CD4-positive, alpha-beta T cell treated with Interleukin-15 for 1 hour (primary cell): Measurements from ENCODE around the gene USP49.
"Not testable (repeated sequence)": the region's sequence is repeated elsewhere in the genome, so short reads cannot be mapped to it uniquely, and the experiment has no call there.

Experiments used
- DNase-seq: peaks from one replicate; pipeline ENCODE4 v3.0.0-alpha.2; 2020

USP49 gene

DNA sequence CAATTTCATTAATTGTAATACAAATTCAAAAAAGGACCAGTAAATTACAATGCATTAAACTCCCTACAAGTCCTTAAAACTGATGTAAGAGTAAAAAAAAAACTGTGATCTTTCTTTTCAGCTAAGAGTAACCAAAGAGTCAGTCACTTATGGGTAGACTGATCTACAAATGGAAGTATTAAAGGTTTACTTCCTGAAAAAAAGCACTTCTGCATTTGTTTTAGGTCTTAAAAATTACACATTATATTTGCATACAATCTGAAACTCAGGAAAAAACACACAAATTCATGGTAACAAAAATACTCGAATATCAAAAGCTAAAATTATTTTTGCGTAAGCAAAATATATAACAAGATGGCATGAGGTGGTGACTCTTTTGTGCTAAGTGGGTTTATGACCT lies 23.5 kb downstream of the USP49 start:
- no peak for DNase-seq

DNA sequence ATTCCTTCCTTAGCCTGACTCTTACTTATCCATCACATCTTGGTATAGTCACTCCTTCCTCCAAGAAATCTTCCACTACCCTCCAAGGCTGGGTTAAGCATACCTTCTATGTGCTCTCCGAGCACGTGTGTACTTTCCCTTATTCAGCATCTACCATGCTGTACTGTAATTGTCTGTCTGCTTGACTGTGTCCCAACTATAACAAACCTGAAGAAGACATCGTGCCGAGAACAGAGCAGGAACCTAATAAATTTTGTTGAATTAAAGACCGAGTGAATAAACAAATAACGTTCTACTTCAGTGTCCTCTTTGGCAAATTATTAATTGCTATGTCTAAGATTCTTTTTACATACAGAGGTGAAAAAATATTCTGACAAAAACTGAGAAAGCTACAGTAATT lies 35.8 kb downstream of the USP49 start:
- no peak for DNase-seq

DNA sequence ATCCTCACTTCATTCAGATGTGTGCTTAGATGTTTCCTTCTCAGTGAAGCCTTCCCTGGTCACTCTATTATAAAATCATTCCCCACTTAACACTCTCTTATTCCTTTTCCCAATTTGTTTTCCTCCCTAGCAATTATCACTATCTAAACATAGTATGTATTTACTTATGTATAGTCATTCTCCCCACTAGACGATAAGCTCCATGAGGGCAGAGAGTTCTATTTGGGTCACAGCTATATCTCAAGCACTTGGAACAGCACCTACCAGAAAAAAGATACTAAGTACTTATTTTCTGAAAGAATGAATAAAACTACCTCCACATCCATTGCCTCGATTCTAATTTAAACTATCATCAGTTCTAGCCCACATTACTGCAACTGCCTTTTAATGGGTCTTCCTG lies 36.5 kb downstream of the USP49 start:
- DNase-seq, result no peak

DNA sequence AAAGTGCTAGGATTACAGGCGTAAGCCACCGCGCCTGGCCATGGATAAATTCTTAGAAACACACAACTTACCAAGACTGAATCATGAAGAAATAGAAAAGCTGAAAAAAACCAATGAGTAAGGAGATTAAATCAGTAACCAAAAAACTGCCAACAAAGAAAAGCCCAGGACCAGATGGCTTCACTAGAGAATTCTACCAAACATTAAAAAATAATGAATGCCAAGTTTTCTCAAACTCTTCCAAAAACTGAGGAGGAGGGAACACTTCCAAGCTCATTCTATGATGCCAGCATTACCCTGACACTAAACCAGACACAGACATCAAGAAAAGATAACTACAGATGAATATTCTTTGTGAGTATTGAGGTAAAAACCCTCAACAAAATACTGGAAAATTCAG lies 44.3 kb downstream of the USP49 start:
- no peak for DNase-seq

DNA sequence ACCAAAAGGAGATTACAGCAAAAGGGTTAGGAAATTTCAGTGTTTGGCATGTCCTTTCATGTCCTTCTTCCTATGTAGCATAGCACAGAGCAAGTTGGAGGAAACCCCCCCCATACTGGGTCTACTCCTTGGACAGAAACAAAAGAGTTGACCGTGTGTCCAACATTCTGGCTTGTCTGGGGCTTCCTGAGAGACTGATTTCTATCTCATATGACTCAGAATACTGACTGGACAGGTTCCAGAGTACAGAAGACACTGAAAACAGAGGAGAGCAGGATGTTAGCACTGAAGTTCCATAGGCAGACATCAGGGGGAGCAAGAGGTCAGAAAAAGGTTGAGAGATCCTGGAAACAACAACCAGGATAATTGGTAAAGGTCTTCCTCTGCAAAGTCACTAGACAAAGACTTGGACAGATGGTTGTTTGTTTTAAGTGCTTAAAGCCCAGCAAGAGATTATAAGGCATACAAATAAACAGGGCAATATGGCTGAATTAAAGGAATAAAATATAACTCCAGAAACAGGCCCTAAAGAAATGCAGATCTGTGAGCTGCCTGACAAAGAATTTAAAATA lies 48.4 kb downstream of the USP49 start:
- DNase-seq, result peak; percentile 18

DNA sequence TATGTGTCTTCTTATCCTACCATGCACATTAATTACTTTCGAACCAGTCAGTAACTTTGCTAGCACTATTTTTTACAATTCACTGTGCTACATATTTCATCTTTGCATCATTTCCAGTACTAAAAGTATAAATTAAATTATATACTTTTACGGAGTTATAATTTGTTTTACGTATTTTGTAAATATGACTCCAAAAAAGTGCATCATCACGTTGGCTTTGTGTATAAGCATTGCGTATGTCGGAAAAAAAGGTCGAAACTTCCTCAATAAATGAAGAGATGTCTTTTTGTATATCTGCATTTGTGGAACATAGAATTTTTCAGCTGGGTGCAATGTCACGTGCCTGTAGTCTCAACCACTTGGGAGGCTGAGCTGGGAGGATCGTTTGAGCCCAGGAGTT lies 52.0 kb downstream of the USP49 start:
- DNase-seq, result no peak

DNA sequence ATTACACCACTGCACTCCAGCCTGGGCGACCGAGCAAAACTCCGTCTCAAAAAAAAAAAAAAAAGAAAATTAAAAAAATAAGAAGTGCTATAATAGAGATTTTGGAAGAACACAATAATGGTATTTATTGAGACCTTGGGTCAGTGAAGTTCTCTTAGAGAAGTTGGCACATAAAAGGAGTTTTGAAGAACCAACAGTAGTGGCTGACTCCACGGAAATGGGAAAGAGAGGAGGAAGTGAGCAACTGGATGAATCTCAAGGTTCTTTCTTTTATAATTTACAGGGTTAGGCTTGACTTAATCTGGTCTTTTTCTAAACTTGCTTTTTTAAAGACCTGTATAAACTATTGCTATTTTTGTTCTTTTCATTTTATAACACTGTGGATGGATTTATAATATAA lies 54.8 kb downstream of the USP49 start:
- DNase-seq, result no peak

DNA sequence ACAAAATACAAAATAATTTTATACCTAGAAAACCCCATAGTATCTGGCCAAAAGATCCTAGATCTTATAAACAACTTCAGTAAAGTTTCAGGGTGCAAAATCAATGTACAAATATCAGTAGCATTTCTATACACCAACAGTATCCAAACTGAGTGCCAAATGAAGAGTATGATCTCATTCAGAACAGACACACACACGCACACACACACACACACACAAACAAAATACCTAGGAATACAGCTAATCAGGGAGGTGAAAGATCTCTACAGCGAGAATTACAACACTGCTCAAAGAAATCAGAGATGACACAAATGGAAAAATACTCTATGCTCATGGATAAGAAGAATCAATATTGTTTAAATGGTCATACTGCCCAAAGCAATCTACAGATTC lies 58.5 kb downstream of the USP49 start:
- DNase-seq, result no peak

DNA sequence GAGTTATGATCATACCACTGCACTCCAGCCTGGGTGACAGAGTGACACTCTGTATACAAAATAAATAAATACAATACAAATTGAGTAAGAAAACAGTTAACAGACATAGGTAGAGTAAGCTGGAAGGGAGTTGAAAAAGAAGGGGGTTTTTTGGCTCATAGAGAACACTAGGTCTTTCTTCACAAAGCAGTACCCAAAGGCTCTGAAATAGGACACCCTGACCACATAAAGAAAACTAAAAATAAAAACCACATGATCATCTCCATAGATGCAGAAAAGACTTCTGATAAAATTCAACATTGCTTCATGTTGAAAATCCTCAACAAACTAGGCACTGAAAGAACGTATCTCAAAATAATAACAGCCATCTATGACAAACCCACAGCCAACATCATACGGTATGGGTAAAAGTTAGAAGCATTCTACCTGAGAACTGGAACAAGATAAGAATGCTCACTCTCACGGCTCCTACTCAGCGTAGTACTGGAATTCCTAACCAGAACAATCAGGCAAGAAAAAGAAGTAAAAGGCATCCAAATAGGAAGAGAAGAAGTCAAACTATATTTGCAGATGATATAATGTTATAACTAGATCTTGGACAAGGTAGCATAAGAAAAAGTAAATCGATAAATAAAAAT lies 59.0 kb downstream of the USP49 start:
- DNase-seq, result no peak

DNA sequence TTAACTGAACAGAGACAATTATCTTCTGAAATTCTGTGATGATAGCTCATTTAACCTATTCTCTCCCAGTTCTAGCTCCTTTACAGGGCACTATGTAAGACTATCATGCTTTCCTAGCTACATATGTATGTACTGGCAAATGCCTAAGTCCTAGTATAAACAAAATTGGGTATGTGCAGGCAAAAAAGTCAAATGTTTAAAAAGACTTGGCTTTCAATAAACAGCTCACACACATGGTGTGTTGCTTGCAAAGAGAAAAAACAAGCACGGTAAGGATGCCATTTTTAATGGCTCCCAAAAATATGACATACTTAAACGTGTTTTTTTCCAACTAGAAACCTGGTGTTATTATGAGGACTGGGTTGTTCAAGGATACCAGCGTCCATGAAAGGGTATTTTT lies 62.9 kb downstream of the USP49 start:
- DNase-seq, result no peak

DNA sequence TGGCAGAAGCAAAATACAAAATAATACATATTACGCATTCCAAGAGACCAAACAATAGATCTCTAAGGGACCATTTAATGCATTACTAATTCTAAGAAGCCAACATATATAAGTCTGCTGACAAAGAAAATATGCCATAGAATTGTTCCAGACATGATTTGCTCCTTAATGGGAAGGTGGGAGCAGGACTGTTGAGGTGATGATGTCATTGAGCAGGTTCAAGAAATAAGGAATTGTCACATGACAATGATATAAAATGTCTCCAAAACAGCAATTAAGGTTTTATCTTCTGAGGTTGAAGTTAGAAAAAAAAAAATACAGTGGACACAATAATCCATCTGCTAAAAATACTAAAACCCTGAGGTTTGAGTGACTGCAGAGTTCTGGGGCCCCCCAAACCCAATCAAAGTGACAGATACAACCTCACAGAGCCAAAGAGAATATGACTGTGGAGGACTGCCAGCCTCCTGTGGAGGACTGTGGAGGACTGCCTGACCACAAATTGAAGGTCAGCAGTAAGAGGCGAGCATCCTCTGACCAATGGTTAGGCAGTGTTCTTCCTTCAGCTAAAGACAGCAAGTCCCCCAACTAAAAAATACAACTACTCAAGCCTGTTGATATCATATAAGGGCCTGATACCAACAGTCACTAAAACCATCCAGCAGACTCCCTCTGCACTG lies 68.7 kb downstream of the USP49 start:
- DNase-seq, result no peak

DNA sequence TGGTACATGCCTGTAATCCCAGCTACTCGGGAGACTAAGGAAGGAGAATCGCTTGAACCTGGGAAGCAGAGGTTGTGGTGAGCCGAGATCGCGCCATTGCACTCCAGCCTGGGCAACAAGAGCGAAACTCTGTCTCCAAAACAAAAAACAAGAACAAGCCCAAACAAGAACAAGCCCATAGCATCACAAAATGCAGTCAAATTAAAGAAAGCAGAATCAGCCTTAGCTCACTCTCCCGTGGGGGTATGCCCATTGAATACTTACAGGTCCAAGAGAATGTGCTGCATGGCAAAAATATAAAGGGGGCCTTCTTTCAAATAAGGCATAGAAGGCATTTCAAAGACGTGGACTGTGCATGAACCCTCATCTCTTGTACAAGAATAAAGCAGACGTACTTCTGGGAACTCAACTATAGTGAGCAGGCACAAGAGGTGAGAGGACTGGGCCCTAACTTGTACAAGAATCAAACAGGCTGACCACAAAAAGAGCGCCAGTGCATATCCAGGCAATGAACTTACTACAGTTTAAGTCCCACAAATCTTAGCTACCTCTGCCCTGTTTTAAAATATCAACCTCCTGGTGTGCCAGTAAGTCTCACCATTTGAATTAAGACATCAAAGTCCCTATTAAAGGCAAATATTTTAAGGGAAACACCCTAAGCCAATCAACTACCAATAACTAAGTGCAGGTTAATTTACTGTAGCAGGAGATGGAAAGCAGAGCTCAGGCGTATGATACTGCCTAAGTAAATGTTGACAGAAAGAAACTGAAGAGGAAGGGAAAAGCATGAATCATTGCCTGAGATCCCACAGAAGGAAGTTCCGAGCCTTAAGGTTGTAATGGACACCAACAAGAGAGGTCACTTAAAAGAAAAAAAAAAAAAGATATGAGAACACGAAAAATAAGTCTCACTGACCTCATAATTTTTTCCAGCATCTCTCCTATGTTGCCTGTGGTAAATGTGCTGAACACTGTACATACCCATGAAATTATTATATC lies 70.3 kb downstream of the USP49 start:
- DNase-seq, result no peak

DNA sequence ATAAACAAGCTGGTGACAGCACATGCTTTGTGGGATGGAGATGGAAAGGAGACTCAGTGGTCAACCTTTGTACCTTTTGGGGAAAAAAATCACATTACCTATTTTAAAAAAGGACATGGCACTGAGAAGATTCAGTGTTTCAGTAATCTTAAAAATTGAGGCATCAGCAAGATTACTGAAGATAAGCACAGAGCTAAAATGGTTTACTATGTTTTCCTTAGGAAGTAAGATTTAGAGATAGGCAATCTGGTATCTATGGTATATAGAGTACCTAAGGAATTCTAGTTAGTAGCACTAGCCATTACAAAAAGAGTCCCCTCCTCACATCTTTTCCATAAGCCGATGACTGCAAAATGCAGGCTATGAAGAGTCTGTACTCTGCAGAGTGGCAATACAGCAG lies 72.0 kb downstream of the USP49 start:
- no peak for DNase-seq

DNA sequence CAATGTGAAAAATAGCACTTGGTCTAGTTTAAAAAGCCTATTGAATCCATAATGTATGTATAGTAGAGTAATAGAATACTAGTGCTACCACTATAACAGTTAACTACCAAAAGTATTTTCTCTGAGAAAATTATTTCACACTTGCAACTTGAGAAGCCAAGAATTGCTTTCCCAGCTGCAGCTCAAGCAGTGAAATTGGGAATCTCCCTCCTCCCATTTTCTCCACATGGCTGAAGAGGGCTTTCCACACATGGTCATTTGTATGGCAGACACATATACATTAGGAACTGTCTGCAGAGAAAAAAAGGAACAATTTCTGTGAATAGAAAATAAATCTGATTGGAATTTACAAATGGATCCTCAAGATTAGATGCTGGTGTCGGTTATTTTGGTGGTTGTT lies 73.2 kb downstream of the USP49 start:
- DNase-seq, result no peak

DNA sequence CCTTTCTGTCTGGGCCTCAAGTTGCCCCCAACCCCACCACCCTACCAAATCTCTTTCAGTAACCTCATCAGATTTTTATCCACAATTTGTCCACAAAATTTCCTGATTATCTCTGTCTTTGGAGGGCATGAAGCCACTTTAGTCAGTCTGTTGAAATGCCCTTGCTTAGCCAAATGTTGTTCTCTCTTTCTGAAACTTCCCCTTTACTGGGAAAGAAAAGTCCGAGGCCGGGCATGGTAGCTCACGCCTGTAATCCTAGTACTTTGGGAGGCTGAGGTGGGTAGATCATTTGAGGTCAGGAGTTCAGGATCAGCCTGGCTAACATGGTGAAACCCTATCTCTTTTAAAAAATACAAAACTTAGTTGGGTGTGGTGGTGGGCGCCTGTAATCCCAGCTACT lies 73.9 kb downstream of the USP49 start:
- no peak for DNase-seq

DNA sequence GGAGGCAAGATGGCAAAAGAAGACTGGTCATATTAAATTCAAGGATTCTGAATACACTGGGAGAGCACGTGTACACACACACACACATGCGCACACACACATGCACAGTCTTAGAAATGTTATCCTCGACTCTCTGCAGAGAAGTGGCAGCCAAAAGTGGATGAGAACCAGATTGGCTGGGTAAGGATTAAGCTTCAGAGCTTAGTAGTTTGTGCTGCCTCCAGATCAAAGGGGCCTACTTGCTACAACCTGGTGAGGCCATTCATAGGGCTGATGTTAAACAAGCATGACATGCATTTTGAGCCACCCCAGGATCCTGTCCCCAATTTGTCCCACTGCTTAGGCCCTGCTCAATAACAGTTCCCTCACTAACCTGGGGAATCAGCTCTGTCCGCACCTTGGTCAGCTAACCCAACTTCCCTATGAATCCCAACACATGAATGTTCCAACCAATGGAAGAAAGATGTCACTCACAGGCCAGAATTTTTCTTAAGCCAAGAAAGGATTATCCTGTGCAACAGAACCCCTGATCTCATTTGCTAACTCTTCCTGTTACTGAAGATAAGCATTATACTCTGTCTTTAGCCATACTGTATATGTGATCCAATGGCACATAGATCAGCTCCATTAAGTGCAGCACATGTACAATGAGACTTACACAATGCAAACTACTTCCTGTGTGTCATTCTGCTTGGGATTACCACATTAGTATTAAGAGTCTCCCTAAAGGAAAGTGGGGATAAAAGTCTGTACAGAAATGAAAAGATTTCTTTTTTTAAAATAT lies 76.7 kb downstream of the USP49 start:
- DNase-seq, result no peak

DNA sequence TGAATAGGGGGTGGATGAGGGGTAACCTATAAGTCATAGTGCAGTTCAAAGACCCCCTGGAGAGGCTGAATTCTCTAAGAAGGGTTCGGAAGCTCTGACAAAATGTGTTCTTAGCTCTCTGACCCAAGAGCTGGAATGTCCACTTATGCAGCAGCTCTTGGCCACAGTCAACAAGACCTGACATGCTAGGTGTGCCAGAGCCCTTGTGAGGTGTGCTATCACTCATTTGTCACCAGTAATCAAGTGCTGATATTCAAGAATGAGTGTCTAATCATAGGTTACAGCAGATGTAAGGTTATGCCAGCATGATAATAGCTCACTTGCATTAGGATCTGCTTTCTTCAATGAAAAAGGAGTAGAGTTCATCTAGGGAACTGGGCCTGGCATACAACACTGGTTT lies 79.6 kb downstream of the USP49 start:
- no peak for DNase-seq

DNA sequence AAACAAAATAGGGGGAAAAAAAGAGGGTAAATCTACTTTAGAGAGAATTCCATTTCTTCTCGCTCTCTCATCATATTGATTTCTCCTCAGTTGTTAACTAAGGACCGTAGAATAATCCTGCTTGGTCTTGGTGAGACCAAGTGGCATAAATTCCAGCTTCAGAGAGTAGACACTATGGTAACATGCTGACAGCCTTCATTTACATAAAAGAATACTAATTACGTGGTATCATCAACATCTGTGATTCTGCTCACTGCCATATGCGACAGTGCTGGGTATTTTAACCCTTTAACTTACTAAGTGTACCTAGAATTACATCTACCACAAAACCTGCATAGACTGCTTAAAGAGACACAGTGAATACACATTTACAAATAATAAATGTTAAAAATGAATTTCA lies 80.5 kb downstream of the USP49 start:
- DNase-seq, result no peak

DNA sequence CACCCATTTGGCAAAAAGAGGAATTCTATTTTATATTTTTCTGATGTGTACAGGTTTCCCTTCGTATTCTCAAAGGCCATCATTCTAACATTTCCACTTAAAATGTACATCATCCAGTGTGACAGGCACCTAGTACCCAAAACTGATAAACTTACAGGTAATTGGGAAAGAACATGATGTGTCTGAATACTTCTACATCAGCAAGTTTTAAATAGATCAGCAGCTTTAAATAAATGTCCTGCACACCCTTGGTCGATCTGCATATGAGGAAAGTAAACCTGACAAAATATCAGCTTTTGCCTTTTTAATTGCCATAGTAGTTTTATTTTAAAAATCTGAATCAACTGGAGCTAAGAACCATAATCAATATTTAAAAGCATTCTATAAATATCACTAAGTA lies 81.2 kb downstream of the USP49 start:
- no peak for DNase-seq

DNA sequence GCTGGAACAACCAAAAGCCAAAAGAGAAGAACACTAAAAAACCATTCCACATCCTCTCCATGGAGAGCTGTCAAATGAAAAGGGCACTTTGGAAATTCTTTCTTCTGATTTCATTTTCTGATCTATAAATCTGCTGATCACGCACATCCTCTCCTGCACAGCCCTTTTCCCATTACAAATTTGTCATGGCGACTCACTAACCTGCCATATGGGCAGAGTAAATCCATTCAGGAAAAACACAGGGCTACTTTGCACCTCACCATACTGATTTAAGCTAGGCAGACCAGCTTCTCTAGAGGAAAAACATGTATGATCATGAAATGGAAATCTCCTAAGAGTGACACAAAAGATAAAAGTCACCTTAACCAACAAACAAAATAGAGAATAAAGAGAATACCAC lies 81.7 kb downstream of the USP49 start:
- no peak for DNase-seq

DNA sequence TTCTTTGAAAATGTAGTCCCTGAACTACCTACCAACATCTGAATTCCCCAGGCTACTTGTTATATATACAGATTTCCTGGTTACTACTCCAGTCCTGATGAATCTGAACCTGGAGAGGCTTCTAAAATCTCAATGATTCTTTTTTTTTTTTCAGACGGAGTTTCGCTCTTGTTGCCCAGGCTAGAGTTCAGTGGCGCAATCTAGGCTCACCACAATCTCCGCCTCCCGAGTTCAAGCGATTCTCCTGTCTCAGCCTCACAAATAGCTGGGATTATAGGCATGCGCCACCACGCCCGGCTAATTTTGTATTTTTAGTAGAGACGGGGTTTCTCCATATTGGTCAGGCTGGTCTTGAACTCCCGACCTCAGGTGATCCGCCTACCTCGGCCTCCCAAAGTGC lies 83.2 kb downstream of the USP49 start:
- DNase-seq, result not testable (repeated sequence)

DNA sequence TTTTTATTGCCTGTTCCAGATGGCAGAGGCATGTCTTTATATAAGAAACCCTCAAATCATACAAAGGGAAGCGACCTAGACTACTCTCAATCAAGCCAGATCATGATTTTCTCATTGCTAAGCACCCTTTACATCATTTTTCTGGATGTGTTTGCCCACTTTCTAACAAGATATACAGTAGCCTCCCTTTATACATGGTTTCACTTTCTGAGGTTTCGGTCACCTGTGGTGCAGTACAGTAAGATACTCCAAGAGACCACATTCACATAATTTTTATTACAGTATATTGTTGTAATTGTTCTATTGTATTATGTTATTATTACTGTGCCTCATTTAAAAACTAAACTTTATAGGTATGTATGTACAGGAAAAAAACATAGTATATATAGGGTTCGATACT lies 84.1 kb downstream of the USP49 start:
- DNase-seq, result no peak
